HL-60 (cell line): ENCODE results near the gene INO80.

Experiments used
- GABPA ChIP-seq: IDR thresholded peaks from 2 replicates; pipeline ENCODE4 v1.6.1; 2012; ENCODE audit warnings: low read depth
- SPI1 ChIP-seq: IDR thresholded peaks from 2 replicates; pipeline ENCODE4 v1.6.1; 2012; ENCODE audit warnings: low read depth, mild to moderate bottlenecking, borderline replicate concordance
- TF ChIP-seq, protein P1 (sequence below): IDR thresholded peaks from one replicate; pipeline ENCODE4 v1.5.1; 2011; ENCODE audit warnings: low read length, control low read depth, inconsistent platforms; ENCODE audit not compliant: insufficient read depth
- TF ChIP-seq, protein P2 (sequence below): IDR thresholded peaks from 2 replicates; pipeline ENCODE4 v1.6.1; 2012; ENCODE audit warnings: low read depth; ENCODE audit not compliant: insufficient replicate concordance

DNA sequence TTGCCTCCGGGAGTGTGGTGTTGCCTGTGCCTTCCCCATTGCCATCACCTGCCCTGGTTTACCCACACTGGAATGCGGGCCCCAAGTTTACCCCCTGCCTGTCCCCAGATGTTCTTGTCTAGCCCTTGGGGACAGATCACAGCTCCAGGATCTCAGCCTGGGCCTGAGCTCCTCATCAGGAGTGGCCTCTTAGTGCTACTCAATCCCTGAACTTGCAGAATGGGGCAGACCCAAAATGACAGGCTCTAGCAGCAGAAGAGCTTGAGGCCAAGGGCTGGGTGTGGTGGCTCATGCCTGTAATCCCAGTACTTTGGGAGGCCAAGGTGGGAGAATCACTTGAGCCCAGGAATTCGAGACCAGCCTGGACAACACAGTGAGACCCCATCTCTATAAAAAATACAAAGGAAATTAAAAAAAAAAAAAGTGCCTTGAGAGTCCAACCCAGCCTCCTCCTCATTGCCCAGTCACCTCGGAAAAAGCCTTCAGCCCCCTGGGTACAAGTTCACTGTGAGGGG is 159.0 kb downstream of the INO80 start:
- TF ChIP-seq, protein P1, sequence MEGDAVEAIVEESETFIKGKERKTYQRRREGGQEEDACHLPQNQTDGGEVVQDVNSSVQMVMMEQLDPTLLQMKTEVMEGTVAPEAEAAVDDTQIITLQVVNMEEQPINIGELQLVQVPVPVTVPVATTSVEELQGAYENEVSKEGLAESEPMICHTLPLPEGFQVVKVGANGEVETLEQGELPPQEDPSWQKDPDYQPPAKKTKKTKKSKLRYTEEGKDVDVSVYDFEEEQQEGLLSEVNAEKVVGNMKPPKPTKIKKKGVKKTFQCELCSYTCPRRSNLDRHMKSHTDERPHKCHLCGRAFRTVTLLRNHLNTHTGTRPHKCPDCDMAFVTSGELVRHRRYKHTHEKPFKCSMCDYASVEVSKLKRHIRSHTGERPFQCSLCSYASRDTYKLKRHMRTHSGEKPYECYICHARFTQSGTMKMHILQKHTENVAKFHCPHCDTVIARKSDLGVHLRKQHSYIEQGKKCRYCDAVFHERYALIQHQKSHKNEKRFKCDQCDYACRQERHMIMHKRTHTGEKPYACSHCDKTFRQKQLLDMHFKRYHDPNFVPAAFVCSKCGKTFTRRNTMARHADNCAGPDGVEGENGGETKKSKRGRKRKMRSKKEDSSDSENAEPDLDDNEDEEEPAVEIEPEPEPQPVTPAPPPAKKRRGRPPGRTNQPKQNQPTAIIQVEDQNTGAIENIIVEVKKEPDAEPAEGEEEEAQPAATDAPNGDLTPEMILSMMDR: no peak
- no peak for TF ChIP-seq GABPA
- TF ChIP-seq, protein P2, sequence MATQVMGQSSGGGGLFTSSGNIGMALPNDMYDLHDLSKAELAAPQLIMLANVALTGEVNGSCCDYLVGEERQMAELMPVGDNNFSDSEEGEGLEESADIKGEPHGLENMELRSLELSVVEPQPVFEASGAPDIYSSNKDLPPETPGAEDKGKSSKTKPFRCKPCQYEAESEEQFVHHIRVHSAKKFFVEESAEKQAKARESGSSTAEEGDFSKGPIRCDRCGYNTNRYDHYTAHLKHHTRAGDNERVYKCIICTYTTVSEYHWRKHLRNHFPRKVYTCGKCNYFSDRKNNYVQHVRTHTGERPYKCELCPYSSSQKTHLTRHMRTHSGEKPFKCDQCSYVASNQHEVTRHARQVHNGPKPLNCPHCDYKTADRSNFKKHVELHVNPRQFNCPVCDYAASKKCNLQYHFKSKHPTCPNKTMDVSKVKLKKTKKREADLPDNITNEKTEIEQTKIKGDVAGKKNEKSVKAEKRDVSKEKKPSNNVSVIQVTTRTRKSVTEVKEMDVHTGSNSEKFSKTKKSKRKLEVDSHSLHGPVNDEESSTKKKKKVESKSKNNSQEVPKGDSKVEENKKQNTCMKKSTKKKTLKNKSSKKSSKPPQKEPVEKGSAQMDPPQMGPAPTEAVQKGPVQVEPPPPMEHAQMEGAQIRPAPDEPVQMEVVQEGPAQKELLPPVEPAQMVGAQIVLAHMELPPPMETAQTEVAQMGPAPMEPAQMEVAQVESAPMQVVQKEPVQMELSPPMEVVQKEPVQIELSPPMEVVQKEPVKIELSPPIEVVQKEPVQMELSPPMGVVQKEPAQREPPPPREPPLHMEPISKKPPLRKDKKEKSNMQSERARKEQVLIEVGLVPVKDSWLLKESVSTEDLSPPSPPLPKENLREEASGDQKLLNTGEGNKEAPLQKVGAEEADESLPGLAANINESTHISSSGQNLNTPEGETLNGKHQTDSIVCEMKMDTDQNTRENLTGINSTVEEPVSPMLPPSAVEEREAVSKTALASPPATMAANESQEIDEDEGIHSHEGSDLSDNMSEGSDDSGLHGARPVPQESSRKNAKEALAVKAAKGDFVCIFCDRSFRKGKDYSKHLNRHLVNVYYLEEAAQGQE: no peak
- no peak for TF ChIP-seq SPI1
